Spleen (tissue), 11 donors: Measurements from ENCODE around the gene CGNL1. TPM values are rescaled to one million over a fixed set of nuclear protein-coding genes. Genes with fewer than 3 reads are reported as not detected.

ENCODE experiments used
- DNase-seq: peaks from one replicate; pipeline ENCODE4 v3.0.0-alpha.2; 2020
- H3K27ac ChIP-seq, 8 donors: fragments of 200-600 bp; sonication (generic) in 7 of 8; 1 replicate in 4 of 8; 2 replicates in 4 of 8; pipeline versions ENCODE4 v1.5.0 to v1.8.0; 2016 to 2021; ENCODE audit warnings: inconsistent platforms in 4 of 8, mild to moderate bottlenecking in 4 of 8, moderate library complexity in 1 of 8
- H3K27me3 ChIP-seq, 7 donors: fragments of 200-600 bp; sonication (generic) in 6 of 7; replicated peaks in 1 of 7; 1 replicate in 4 of 7; 2 replicates in 3 of 7; pipeline versions ENCODE4 v1.5.0 to v1.8.0; 2016 to 2021; ENCODE audit warnings: inconsistent platforms in 3 of 7, mild to moderate bottlenecking in 1 of 7
- H3K36me3 ChIP-seq, 6 donors: fragments of 200-600 bp; sonication (generic) in 5 of 6; 1 replicate in 4 of 6; 2 replicates in 2 of 6; pipeline versions ENCODE4 v1.5.0 to v1.8.0; 2016 to 2021; ENCODE audit warnings: inconsistent platforms in 2 of 6
- H3K4me1 ChIP-seq, 6 donors: fragments of 200-600 bp; sonication (generic) in 5 of 6; 1 replicate in 3 of 6; 2 replicates in 3 of 6; pipeline versions ENCODE4 v1.5.0 to v1.8.0; 2016 to 2021; ENCODE audit warnings: inconsistent platforms in 3 of 6
- H3K4me3 ChIP-seq, 8 donors: fragments of 200-600 bp; sonication (generic) in 7 of 8; 1 replicate in 4 of 8; 2 replicates in 4 of 8; pipeline versions ENCODE4 v1.5.0 to v1.8.0; 2016 to 2021; ENCODE audit warnings: inconsistent platforms in 4 of 8, mild to moderate bottlenecking in 4 of 8, moderate library complexity in 2 of 8
- H3K9me3 ChIP-seq, 8 donors: fragments of 200-600 bp; sonication (generic) in 7 of 8; 1 replicate in 4 of 8; 2 replicates in 4 of 8; pipeline versions ENCODE4 v1.5.0 to v1.8.0; 2016 to 2021; ENCODE audit warnings: inconsistent platforms in 4 of 8
- CTCF ChIP-seq, 11 experiments: fragments of 200-600 bp in 7 of 11; fragments of 450-650 bp in 4 of 11; sonication (generic) in 4 of 11; IDR thresholded peaks in 8 of 11; conservative IDR thresholded peaks in 3 of 11; 1 replicate in 7 of 11; 2 replicates in 4 of 11; pipeline versions ENCODE4 v1.4.0 to v1.8.0; 2016 to 2021; ENCODE audit warnings: antibody characterized with exemption in 11 of 11, inconsistent platforms in 4 of 11, mild to moderate bottlenecking in 1 of 11
- POLR2A ChIP-seq, 3 donors: fragments of 450-650 bp; IDR thresholded peaks; one replicate each; pipeline ENCODE4 v1.5.1; 2017; ENCODE audit warnings: antibody characterized with exemption in 3 of 3, mild to moderate bottlenecking in 1 of 3
- POLR2AphosphoS5 ChIP-seq, 3 donors: sonication (generic); formaldehyde crosslinking; IDR thresholded peaks; one replicate each; pipeline ENCODE4 v1.5.1; 2017; ENCODE audit warnings: antibody characterized with exemption in 3 of 3
- WGBS, 5 donors: extraction: QIAGEN DNeasy Blood & Tissue Kit in 3 of 5; methylation state at CpG; one replicate each; pipeline versions ENCODE4 v1.1.5 to v1.1.7; 2013 to 2018; 5-methylcytosine and 5-hydroxymethylcytosine counted together
- intact Hi-C: fragments of 100-400 bp; cut with DNase I; formaldehyde crosslinking; loops from one replicate; pipeline ENCODE4 v1.15.0; 2023; ENCODE audit warnings: low total_unique reads
- polyA plus RNA-seq, 3 donors: library from polyadenylated mRNA; stranded (reverse); fragments of 200-250 nt; gene quantifications; one replicate each; pipeline ENCODE4 v1.2.1, GENCODE V29; 2013
- total RNA-seq, 7 donors: library from RNA; depleted of rRNA in 3 of 7; stranded (reverse); fragments of >200 nt in 3 of 7; fragmentation: NEBNext Ultra II Directional in 4 of 7; extraction: Animal tissue kit (Norgen Biotek cat#: 25700) in 4 of 7; gene quantifications; one replicate each; pipeline versions ENCODE4 v1.1.0 to v1.2.1, GENCODE V29; 2016 to 2021
- donor health status: healthy with polysubstance abuse.
- donor health status: DM: no; HTN: no; CAD: no; lungs with moderate emphysema.
- donor health status: DM: no; HTN: no; CAD: no.
- donor health status: Bipolar disorder and iron deficiency.
- donor health status: healthy.
- donor health status: DM: no; HTN: no; CAD: no.
- donor health status: DM: yes; HTN: yes; CAD: no.

The CGNL1 gene
- total and polyA plus RNA-seq, 10 donors: 0.07 to 0.73 (median 0.36) TPM

- Histone ChIP-seq H3K36me3 (no peaks in the 10 kb centered on the region), H3K4me3 (no peak overlapping the region), H3K4me1 (peaks cover 3 to 49% (median 17%) of the 10 kb centered on the region in 6 donors), H3K27ac (peak overlapping the region; percentile 27 to 85 (median 75)), H3K27me3 (peaks cover 0 to 14% (median 3%) of the 10 kb centered on the region in 7 donors), H3K9me3 (no peaks in the 10 kb centered on the region)
- intact Hi-C loops: no loop called here
- WGBS, 5 donors: 81 to 93% (median 85%) methylated on average over 8 of the region's 8 CpGs
- TF ChIP-seq CTCF (IDR thresholded peaks at IDR 0.05 in 8 of 11, conservative IDR thresholded peaks at IDR 0.05 in 3 of 11) (no peak), POLR2A (IDR thresholded peaks at IDR 0.05) (no peak), POLR2AphosphoS5 (IDR thresholded peaks at IDR 0.05) (no peak)
- DNase-seq: no peak
Measured at GRCh38 chr15:57596301-57596855, 220.1 kb downstream of the CGNL1 start.

GRCh38 chr15:57596978-57597377, 220.7 kb downstream of the CGNL1 start:
- no peaks in the 10 kb centered on the region for H3K9me3 ChIP-seq
- 54 to 71% (median 65%) methylated on average over 4 of the region's 4 CpGs for WGBS, 5 donors
- intact Hi-C loops: no loop called here
- no peaks in the 10 kb centered on the region for H3K36me3 ChIP-seq
- TF ChIP-seq CTCF (IDR thresholded peaks at IDR 0.05 in 8 of 11, conservative IDR thresholded peaks at IDR 0.05 in 3 of 11) (no peak), POLR2AphosphoS5 (IDR thresholded peaks at IDR 0.05) (no peak), POLR2A (IDR thresholded peaks at IDR 0.05) (no peak)
- peak overlapping the region in 6 of 8 donors; percentile 72 to 85 (median 76) for H3K27ac ChIP-seq
- no peak overlapping the region for H3K4me3 ChIP-seq
- no peak for DNase-seq
- peaks cover 0 to 8% (median 3%) of the 10 kb centered on the region in 7 donors for H3K27me3 ChIP-seq
- H3K4me1 ChIP-seq: peaks cover 3 to 43% (median 13%) of the 10 kb centered on the region in 6 donors

GRCh38 chr15:57597431-57597830, 221.1 kb downstream of the CGNL1 start:
- TF ChIP-seq POLR2A (IDR thresholded peaks at IDR 0.05): no peak
- TF ChIP-seq CTCF (IDR thresholded peaks at IDR 0.05 in 8 of 11, conservative IDR thresholded peaks at IDR 0.05 in 3 of 11): no peak
- no peaks in the 10 kb centered on the region for H3K36me3 ChIP-seq
- 51 to 87% (median 73%) methylated on average over 3 of the region's 3 CpGs for WGBS, 5 donors
- peaks cover 3 to 41% (median 8%) of the 10 kb centered on the region in 6 donors for H3K4me1 ChIP-seq
- no peak for DNase-seq
- H3K27ac ChIP-seq: peak overlapping the region in 5 of 8 donors; percentile 45 to 85 (median 74)
- no peak overlapping the region for H3K4me3 ChIP-seq
- intact Hi-C loops: no loop called here
- peaks cover 0 to 4% (median under 1%) of the 10 kb centered on the region in 7 donors for H3K27me3 ChIP-seq
- H3K9me3 ChIP-seq: no peaks in the 10 kb centered on the region

GRCh38 chr15:57598346-57598745, 222.0 kb downstream of the CGNL1 start:
- H3K27ac ChIP-seq: peak overlapping the region in 6 of 8 donors; percentile 8 to 85 (median 73)
- WGBS, 5 donors: 86 to 95% (median 88%) methylated on average over 5 of the region's 5 CpGs
- no peak for DNase-seq
- TF ChIP-seq CTCF (IDR thresholded peaks at IDR 0.05 in 8 of 11, conservative IDR thresholded peaks at IDR 0.05 in 3 of 11): no peak
- no peak for TF ChIP-seq POLR2A (IDR thresholded peaks at IDR 0.05)
- TF ChIP-seq POLR2AphosphoS5 (IDR thresholded peaks at IDR 0.05): no peak
- no peaks in the 10 kb centered on the region for H3K36me3 ChIP-seq
- H3K27me3 ChIP-seq: no peaks in the 10 kb centered on the region
- no peak overlapping the region for H3K4me3 ChIP-seq
- H3K4me1 ChIP-seq: peaks cover 3 to 41% (median 7%) of the 10 kb centered on the region in 6 donors
- H3K9me3 ChIP-seq: no peaks in the 10 kb centered on the region
- intact Hi-C loops: no loop called here
